GM18517 (cell line): ENCODE results near the gene ALPI.
"Not testable (repeated sequence)": the region's sequence is repeated elsewhere in the genome, so short reads cannot be mapped to it uniquely, and the experiment has no call there.

Source experiments
- ATAC-seq: cut with Tn5 transposase; IDR thresholded peaks from one replicate; pipeline ENCODE4 v1.9.1; 2021; ENCODE audit warnings: mild to moderate bottlenecking, moderate library complexity; ENCODE audit not compliant: unreplicated experiment

The ALPI gene

GRCh38 chr2:232441147-232441651 lies 14.8 kb upstream of the ALPI start:
- ATAC-seq, result no peak

DNA sequence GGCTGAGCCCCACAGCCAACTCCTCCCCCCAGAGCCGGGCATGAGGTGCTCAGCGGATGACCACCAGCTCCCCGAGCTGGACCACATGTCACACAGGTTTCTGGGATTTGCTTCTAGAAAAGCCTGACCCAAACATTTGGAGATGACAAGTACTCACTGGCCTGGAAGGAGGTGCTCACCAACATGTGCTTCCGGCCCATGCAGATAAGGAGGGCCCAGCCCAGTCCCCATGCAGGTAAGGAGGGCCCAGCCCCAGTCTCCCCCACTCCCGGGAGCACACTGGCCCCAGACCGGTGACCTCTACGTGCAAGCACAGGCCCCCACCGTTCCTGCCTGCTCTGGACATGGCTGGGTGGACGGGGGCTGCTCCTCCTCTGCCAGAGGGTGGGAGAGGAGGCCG lies 14.0 kb upstream of the ALPI start:
- not testable (repeated sequence) for ATAC-seq

GRCh38 chr2:232442431-232442830 lies 13.5 kb upstream of the ALPI start:
- ATAC-seq, result not testable (repeated sequence)

DNA sequence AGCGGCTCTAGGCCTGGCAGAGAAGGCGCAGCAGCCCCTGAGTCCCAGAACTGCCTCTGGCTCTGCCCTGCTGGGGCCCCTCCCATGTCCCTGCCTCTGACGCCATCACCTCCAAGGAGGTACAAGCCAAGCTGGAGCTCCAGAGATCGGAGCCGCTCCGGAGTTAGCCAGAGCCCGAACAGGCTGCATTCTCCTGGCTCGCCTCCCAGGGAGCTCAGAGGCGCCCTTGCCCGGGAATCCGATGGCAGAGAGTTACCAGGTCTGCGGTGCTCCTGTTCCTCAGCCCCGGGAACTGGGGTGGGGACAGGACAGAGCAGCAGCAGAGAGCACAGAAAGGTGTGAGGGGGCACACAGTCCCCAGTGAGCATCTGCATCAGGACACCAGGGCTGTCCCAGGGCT lies 12.9 kb upstream of the ALPI start:
- not testable (repeated sequence) for ATAC-seq

DNA sequence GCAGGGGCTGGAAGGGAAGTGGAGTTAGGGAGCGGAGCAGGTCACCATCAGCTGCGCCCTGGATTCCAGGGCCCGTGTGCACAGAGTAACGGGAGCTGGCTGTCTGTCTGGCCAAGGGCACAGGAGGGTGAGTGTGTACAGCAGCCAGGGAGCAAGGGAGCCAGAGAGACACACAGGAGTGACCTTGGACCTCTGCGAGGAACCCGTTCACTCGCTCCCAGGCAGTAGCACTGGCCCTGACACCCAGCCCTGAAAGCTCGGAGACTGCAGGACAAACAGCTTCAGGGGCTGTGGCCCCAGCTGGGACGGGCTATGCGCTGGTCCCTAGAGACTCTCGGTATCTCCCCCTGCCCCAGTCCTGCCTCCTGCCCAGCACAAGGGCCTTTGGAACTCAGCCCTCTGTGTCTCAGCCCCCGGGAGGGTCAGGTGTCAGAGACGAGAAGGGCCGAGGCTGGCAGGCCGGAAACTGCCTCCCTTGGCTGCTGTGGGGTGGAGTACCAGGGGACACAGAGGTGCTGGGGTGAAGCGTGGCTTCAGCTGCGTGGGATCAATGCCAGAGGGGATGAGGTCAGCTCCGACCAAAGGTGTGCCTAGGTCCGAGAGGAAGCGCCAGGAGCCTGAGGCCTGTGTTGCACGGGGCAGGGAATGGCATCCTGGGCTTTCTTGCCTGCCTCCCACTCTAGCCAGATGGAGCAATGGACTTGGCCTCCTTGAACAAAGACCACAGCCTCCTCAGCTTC lies 12.1 kb upstream of the ALPI start:
- ATAC-seq, result not testable (repeated sequence)

GRCh38 chr2:232444409-232445148 lies 11.4 kb upstream of the ALPI start:
- no peak for ATAC-seq

DNA sequence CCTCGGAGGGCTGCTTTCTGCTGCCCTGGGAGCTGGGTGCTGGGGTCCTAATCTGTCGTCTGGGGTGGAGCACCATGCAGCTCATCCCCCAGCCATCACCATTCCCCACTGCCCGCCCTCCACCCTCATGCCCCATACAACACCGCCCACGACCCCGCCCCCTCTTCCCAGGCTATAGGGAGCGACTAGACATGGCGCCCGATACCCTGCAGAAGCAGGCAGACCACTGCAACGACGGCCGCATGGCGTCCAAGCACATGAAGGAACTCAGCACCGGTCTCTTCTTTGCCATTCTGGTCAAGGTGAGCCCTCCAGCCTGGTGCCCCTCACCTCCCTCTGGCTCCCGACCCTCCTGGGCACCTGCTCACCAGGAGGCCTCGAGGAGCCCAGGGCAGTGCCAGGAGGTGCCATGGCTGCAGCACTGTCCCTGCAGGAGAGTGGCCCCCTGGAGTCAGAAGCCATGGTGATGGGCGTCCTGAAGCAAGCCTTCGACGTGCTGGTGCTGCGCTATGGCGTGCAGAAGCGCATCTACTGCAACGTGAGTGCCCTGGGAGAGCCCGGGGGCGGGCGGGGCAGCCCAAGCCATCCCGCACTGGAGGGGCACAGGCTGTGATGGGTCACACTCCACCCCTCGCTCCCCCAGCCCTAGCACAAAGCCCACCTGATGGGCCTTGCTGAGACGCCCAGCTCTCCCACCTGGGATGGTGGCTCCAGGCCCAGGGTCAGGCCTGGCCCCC lies 10.6 kb upstream of the ALPI start:
- ATAC-seq, result not testable (repeated sequence)

DNA sequence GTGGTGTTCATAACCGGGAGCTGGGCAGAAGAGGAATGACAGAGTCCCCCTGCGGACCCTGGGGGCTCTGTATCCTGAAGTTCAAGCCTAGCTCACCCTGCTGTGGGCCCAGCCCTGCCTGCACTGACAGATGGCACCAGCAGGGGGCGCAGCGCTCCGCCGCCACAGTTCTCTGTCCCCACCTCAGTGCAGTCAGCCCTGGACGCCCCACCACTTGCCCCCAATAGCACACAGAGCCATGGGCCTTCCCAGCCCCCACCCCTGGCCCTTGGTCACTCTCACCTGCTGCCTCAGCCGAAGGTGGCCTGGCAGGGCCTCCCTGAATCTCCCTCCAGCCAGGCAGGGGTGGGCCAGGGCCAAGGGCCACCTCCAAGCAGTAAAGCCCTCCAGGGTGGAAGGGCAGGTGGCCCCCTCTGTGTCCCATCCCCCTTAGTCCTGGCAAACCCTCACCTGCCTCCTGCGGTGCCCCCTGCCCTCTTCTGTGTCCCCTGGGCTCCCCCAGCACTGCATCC lies 9.6 kb upstream of the ALPI start:
- not testable (repeated sequence) for ATAC-seq

- ATAC-seq, result no peak
Measured at GRCh38 chr2:232447091-232447620, 8.8 kb upstream of the ALPI start.

DNA sequence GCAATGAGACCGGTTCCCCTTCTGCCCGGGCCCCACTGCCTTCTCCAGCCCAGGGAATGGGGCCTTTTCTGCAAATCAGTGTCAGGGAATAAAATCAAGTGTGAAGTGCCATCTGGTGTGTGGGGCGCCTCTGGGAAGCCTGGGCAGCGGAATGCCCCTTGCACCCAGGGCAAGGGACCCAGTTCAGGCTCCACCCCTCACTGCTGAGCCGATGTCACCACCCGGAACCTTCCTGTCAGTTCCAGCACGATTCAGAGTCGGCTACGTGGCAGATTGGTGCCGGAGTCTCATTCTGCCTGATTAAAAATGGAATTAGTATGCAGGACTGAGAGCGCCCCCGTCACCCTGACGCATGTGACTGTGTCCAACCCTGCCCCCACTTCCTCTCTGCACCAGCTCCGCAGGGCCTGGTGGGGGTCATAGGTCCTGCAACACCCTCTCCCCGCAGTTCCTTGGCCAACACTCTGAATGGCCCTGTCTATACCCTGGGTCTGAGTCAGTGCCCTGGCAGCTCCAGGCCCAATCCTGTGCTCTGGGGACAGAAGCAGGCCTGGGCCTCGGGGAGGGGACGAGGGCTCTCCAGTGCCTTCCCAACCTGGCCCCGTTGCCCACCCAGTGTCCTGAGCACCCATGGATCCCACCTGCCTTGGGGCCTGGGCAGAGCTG lies 8.2 kb upstream of the ALPI start:
- ATAC-seq, result no peak

DNA sequence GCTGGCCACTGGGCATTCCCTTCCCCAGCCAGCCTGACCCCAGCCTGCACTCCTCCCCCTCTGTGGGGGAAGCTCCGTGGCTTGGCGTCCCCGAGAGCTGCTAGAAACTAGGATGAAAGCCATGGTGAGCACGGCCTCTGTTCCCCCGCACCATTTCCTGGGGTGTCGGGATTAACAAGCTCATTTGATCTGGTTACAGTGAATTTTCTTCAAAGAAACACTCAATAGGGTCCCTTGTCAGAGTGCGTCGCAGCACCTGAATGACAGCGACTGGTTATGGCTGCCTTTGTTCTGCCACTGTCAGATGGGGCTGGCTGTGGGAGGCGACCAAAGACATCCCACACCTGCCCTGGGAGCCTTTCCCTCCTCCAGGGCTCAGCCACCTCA lies 7.7 kb upstream of the ALPI start:
- ATAC-seq, result no peak

DNA sequence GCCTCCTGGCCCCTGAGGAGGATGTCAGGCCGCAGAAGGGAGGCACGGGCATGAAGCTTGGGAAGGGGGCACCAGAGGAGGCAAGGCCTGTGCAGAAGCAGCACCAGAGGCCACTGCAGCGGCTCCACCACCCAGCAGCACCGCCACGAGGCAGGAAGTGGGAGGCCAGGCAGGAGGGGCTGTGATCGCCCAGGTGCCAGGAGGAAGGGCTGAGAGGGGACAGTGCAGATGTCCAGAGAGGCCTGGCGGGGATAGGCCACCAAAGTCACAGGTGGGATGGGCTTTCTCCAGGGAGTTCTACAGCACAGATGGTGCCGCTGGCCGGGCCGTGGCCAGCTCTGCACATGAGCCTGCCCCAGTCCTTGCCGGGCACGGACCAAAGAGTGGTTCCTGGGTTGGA lies 6.0 kb upstream of the ALPI start:
- ATAC-seq, result no peak

- ATAC-seq, result not testable (repeated sequence)
Measured at GRCh38 chr2:232451645-232452044, 4.3 kb upstream of the ALPI start.

- no peak for ATAC-seq
Measured at GRCh38 chr2:232454630-232455029, 1.3 kb upstream of the ALPI start.

GRCh38 chr2:232456296-232457120 lies 555 bp downstream of the ALPI start:
- no peak for ATAC-seq

DNA sequence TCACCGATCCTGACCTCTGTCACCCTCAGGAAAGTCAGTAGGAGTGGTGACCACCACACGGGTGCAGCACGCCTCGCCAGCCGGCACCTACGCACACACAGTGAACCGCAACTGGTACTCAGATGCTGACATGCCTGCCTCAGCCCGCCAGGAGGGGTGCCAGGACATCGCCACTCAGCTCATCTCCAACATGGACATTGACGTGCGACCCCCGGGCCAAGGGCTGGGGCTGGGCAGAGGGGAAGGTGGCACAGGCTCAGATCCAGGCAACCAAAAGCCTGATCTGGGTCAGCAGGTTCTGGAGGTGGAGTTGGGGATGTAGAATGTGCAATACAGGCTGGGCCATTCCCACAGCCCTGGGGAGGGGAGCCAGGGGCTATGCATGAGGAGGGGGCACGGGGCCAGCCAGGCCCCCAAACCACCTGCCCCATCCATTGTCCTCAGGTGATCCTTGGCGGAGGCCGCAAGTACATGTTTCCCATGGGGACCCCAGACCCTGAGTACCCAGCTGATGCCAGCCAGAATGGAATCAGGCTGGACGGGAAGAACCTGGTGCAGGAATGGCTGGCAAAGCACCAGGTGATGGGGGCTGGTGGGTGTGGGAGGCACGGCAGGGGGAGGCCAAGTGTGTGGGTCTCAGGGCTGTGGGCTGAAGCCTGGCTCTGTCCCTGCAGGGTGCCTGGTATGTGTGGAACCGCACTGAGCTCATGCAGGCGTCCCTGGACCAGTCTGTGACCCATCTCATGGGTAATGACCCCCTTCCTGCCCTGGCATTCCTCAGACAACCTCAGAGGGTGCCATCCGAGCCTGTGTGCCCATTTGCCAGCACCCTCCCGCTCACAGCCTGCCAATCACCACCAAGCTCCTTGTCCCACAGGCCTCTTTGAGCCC lies 1.4 kb downstream of the ALPI start:
- no peak for ATAC-seq

DNA sequence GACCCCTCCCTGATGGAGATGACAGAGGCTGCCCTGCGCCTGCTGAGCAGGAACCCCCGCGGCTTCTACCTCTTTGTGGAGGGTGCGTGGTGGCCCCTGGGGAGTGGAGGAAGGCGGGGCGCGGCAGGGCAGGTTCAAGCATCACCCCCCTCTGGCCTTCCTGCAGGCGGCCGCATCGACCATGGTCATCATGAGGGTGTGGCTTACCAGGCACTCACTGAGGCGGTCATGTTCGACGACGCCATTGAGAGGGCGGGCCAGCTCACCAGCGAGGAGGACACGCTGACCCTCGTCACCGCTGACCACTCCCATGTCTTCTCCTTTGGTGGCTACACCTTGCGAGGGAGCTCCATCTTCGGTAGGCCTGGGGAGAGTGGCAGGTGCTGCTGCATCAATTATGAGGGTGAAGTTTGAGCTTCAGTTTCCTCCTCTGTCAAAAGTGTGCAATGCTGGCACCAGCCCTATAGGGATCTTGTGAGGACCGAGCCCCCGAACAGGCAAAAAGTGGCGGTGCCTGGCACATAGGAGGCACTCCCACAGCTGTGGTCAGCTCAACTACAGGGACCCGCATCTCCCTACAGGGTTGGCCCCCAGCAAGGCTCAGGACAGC lies 2.2 kb downstream of the ALPI start:
- ATAC-seq, result no peak
